HepG2 (cell line): Measurements from ENCODE around the gene ZKSCAN8. TPM values are rescaled to one million over a fixed set of nuclear protein-coding genes. Genes with fewer than 3 reads are reported as not detected.

Experiments used
- ATAC-seq: fragments of 200-7000 bp; cut with Tn5 transposase; 3 replicates; pipeline ENCODE4 v1.9.1; 2020; ENCODE audit warnings: mild to moderate bottlenecking, moderate library complexity
- BruUV-seq: library from RNA; stranded (reverse); fragments of 400-500 nt; replicated peaks from 2 replicates; lab custom pipeline; 2021; lab: Mats Ljungman, UMichigan
- CTCF ChIA-PET: fragments of 300-600 bp; formaldehyde crosslinking; extraction: SDS; loops from one replicate; lab custom pipeline; 2021; ENCODE audit warnings: low total read pairs, inconsistent platforms, low intra/inter-chr PET ratio; lab: Yijun Ruan, JAX
- POLR2A ChIA-PET: fragments of 350-600 bp; sonication (Branson Sonifier 250); formaldehyde crosslinking; loops from one replicate; lab custom pipeline; 2020; ENCODE audit warnings: antibody characterized with exemption, inconsistent platforms; lab: Yijun Ruan, JAX
- DNase-seq: peaks from one replicate; pipeline ENCODE4 v3.0.0-alpha.2; 2015; ENCODE audit warnings: low spot score
- FAIRE-seq: peaks from 3 replicates; lab custom pipeline; 2011; peaks lifted over from hg19 to GRCh38; lab: Jason Lieb, UNC
- H2AFZ ChIP-seq: one replicate; pipeline ENCODE4 v1.6.1; 2011; ENCODE audit warnings: low read length, inconsistent platforms
- H3K27ac ChIP-seq: fragments of 300-600 bp; 3 replicates; pipeline ENCODE4 v1.8.0; 2011; ENCODE audit warnings: mixed run types, mild to moderate bottlenecking, mixed read lengths, low read length, inconsistent platforms; ENCODE audit not compliant: insufficient read depth; ENCODE audit errors: extremely low read length
- H3K27me3 ChIP-seq, 2 experiments: fragments of 200-600 bp in 1 of 2; 2 replicates in 1 of 2; 3 replicates in 1 of 2; pipeline versions ENCODE4 v1.6.0 to v1.8.0; 2011; ENCODE audit warnings: low read length in 2 of 2, mild to moderate bottlenecking in 2 of 2, moderate library complexity in 2 of 2, inconsistent platforms in 1 of 2; ENCODE audit not compliant: insufficient read depth in 2 of 2, control insufficient read depth in 1 of 2
- H3K36me3 ChIP-seq, 2 experiments: fragments of 200-600 bp in 1 of 2; replicated peaks in 1 of 2; 2 replicates in 1 of 2; 3 replicates in 1 of 2; pipeline versions ENCODE4 v1.5.1 to v1.8.0; 2011; ENCODE audit warnings: low read length in 2 of 2, inconsistent platforms in 1 of 2; ENCODE audit not compliant: insufficient read depth in 2 of 2, control insufficient read depth in 1 of 2
- H3K4me1 ChIP-seq: 2 replicates; pipeline ENCODE4 v1.5.1; 2012; ENCODE audit warnings: low read length, inconsistent platforms; ENCODE audit not compliant: insufficient read depth
- H3K4me2 ChIP-seq: 2 replicates; pipeline ENCODE4 v1.6.0; 2011; ENCODE audit warnings: low read depth, low read length, inconsistent platforms
- H3K4me3 ChIP-seq, 3 experiments: fragments of 200-600 bp in 1 of 3; sonication (generic), shearing (Covaris generic) in 1 of 3; replicated peaks in 1 of 3; 2 replicates each; pipeline ENCODE4 v1.5.1; 2011 to 2016; ENCODE audit warnings: low read length in 3 of 3, inconsistent platforms in 2 of 3, low read depth in 2 of 3, mild to moderate bottlenecking in 2 of 3, control low read depth in 1 of 3, mixed read lengths in 1 of 3; ENCODE audit not compliant: insufficient read depth in 1 of 3
- H3K79me2 ChIP-seq: one replicate; pipeline ENCODE4 v1.6.1; 2011; ENCODE audit warnings: low read length, inconsistent platforms; ENCODE audit not compliant: insufficient read depth
- H3K9ac ChIP-seq: 2 replicates; pipeline ENCODE4 v1.6.0; 2011; ENCODE audit warnings: mild to moderate bottlenecking, low read depth, low read length, inconsistent platforms; ENCODE audit not compliant: insufficient read depth
- H3K9me3 ChIP-seq: 2 replicates; pipeline ENCODE4 v1.5.1; 2012; ENCODE audit warnings: mild to moderate bottlenecking, low read length
- H4K20me1 ChIP-seq: 2 replicates; pipeline ENCODE4 v1.6.0; 2011; ENCODE audit warnings: inconsistent platforms, mild to moderate bottlenecking, low read length, moderate library complexity; ENCODE audit not compliant: insufficient read depth
- CHD2 ChIP-seq: IDR thresholded peaks from 2 replicates; pipeline ENCODE4 v1.6.1; 2011; ENCODE audit warnings: low read depth, low read length, improper control_type of control experiment
- E2F1 ChIP-seq: sonication (generic); formaldehyde crosslinking; IDR thresholded peaks from 2 replicates; pipeline ENCODE4 v1.5.0; 2020; ENCODE audit warnings: missing genetic modification reagents
- GABPA ChIP-seq, 2 experiments: IDR thresholded peaks; 2 replicates each; pipeline ENCODE4 v1.6.1; 2011 to 2016; ENCODE audit warnings: low read depth in 2 of 2, low read length in 1 of 2, missing biosample characterization in 1 of 2, missing genetic modification characterization in 1 of 2
- NCOR1 ChIP-seq: fragments of 200-600 bp; sonication (generic); IDR thresholded peaks from 2 replicates; pipeline ENCODE4 v1.7.0; 2017; ENCODE audit warnings: antibody characterized with exemption, low read length, borderline replicate concordance
- POLR2AphosphoS5 ChIP-seq: IDR thresholded peaks from 2 replicates; pipeline ENCODE4 v1.6.1; 2012; ENCODE audit warnings: low read depth, low read length
- RERE ChIP-seq: IDR thresholded peaks from 2 replicates; pipeline ENCODE4 v1.6.1; 2016; ENCODE audit warnings: low read depth, missing genetic modification reagents, missing compliant biosample characterization
- SMAD1 ChIP-seq: sonication (generic); formaldehyde crosslinking; IDR thresholded peaks from 2 replicates; pipeline ENCODE4 v1.4.0; 2020; ENCODE audit warnings: missing genetic modification reagents, low read depth, mild to moderate bottlenecking, borderline replicate concordance
- YY1 ChIP-seq: IDR thresholded peaks from 2 replicates; pipeline ENCODE4 v1.6.1; 2011; ENCODE audit warnings: low read length, low read depth, moderate library complexity, mild to moderate bottlenecking; ENCODE audit not compliant: insufficient read depth, insufficient replicate concordance
- ZHX1 ChIP-seq: sonication (generic); formaldehyde crosslinking; IDR thresholded peaks from 2 replicates; pipeline ENCODE4 v1.8.1; 2022; ENCODE audit warnings: low read depth, mild to moderate bottlenecking, missing genetic modification reagents
- ZMYM4 ChIP-seq: sonication (generic); formaldehyde crosslinking; IDR thresholded peaks from 2 replicates; pipeline ENCODE4 v1.8.1; 2023; ENCODE audit warnings: mild to moderate bottlenecking, missing genetic modification reagents
- ZNF180 ChIP-seq: sonication (generic); formaldehyde crosslinking; IDR thresholded peaks from 2 replicates; pipeline ENCODE4 v1.4.0; 2020; ENCODE audit warnings: low read depth, missing genetic modification reagents, borderline replicate concordance
- ZNF607 ChIP-seq: sonication (generic); formaldehyde crosslinking; IDR thresholded peaks from 2 replicates; pipeline ENCODE4 v1.5.1; 2020; ENCODE audit warnings: missing genetic modification reagents, mild to moderate bottlenecking, borderline replicate concordance
- ZNF670 ChIP-seq: sonication (generic); formaldehyde crosslinking; IDR thresholded peaks from 2 replicates; pipeline ENCODE4 v1.8.0; 2022; ENCODE audit warnings: mild to moderate bottlenecking, missing genetic modification reagents, borderline replicate concordance
- ZNF740 ChIP-seq: sonication (generic); formaldehyde crosslinking; IDR thresholded peaks from 2 replicates; pipeline ENCODE4 v1.4.0; 2020; ENCODE audit warnings: missing genetic modification reagents
- ZNF75D ChIP-seq: sonication (generic); formaldehyde crosslinking; IDR thresholded peaks from 2 replicates; pipeline ENCODE4 v1.8.1; 2023; ENCODE audit warnings: missing genetic modification reagents, mild to moderate bottlenecking, borderline replicate concordance
- WGBS: methylation state at CpG from one replicate; pipeline ENCODE4 v1.1.6; 2017; ENCODE audit warnings: low lambda C conversion rate; 5-methylcytosine and 5-hydroxymethylcytosine counted together
- in situ Hi-C: cut with HindIII; loops from 2 replicates; pipeline ENCODE4 v1.10.0; 2017; ENCODE audit warnings: low pct_unique_long_range_greater_than_20kb; ENCODE audit not compliant: extremely low pct_ligation_motif_present
- intact Hi-C: fragments of 100-400 bp; cut with micrococcal nuclease; formaldehyde crosslinking; loops from one replicate; pipeline ENCODE4 v1.10.0; 2022; ENCODE audit not compliant: unreplicated experiment
- polyA plus RNA-seq, 8 experiments: library from polyadenylated mRNA; depleted of rRNA in 3 of 8; stranded (reverse) in 7 of 8; unstranded in 1 of 8; fragments of >200 nt; fragmentation: Illumina TruSeq in 4 of 8; extraction: Trizol in 4 of 8; gene quantifications; 2 replicates each; pipeline versions ENCODE4 v1.2.1 to v1.2.3, GENCODE V29; 2011 to 2016; ENCODE audit warnings: low read depth in 4 of 8, missing spikeins in 1 of 8, mixed read lengths in 1 of 8; ENCODE audit not compliant: insufficient read depth in 1 of 8
- total RNA-seq, 5 experiments: library from RNA; depleted of rRNA; stranded (reverse); fragments of >200 nt; fragmentation: Illumina TruSeq; extraction: Trizol; gene quantifications; 2 replicates each; pipeline ENCODE4 v1.2.3, GENCODE V29; 2016; ENCODE audit warnings: low read depth in 1 of 5

The ZKSCAN8 gene
- total and polyA plus RNA-seq, 2 of the 13 experiments (the other 11 are each of a cell fraction or from before 2014, with no cell fraction given) = 12.4 to 20.9 TPM

- ATAC-seq (no peak), DNase-seq (no peak), FAIRE-seq (no peak)
- H4K20me1 ChIP-seq = no peaks in the 10 kb centered on the region
- POLR2A ChIA-PET = interaction anchor here (5.1 kb wide), 1 partner anchor 19 kb away, joined by 86 read pairs; the partner anchor contains the start of gene ZKSCAN8
- H3K4me2 ChIP-seq = no peak overlapping the region
- no TSS peak for BruUV-seq
- H3K9ac ChIP-seq = no peak overlapping the region
- no peak for TF ChIP-seq NCOR1
- TF ChIP-seq ZNF670 (CRISPR knock-in tag) = no peak
- no peak for TF ChIP-seq ZMYM4 (CRISPR knock-in tag)
- TF ChIP-seq ZNF180 (CRISPR knock-in tag) = no peak
- no peak for TF ChIP-seq SMAD1 (CRISPR knock-in tag)
- no peak for TF ChIP-seq RERE (CRISPR knock-in tag)
- TF ChIP-seq E2F1 = no peak
- TF ChIP-seq ZNF607 (CRISPR knock-in tag) = no peak
- no peak for TF ChIP-seq ZHX1 (CRISPR knock-in tag)
- TF ChIP-seq CHD2 = no peak
- no peak for TF ChIP-seq ZNF740 (CRISPR knock-in tag)
- TF ChIP-seq ZNF75D (CRISPR knock-in tag) = no peak
- TF ChIP-seq YY1 = no peak
- no peak for TF ChIP-seq GABPA (IDR thresholded peaks at IDR 0.05; ENCODE audit: low read depth, low read length)
- TF ChIP-seq GABPA (CRISPR knock-in tag; IDR thresholded peaks at IDR 0.05; ENCODE audit: low read depth) = no peak
- TF ChIP-seq POLR2AphosphoS5 = no peak
- intact Hi-C loops (no loop called here), in situ Hi-C loops (no loop called here)
- H3K79me2 ChIP-seq = peaks cover 17% of the 10 kb centered on the region
- peaks cover 26% of the 10 kb centered on the region for H3K4me1 ChIP-seq
- no peaks in the 10 kb centered on the region for H3K9me3 ChIP-seq
- no peak overlapping the region for H3K4me3 ChIP-seq
- H3K27ac ChIP-seq = no peak overlapping the region
- no peak overlapping the region for H2AFZ ChIP-seq
- 85% methylated on average over 2 of the region's 2 CpGs for WGBS
- H3K27me3 ChIP-seq = no peaks in the 10 kb centered on the region; a peak in 1 of 5 replicates
- CTCF ChIA-PET = no interaction called here
- H3K36me3 ChIP-seq = peaks cover 2 to 22% of the 10 kb centered on the region in 2 experiments; a peak in 4 of 5 replicates
These were observed 19.8 kb upstream of the ZKSCAN8 start for GRCh38 chr6:28121876-28122275.
